K562 (cell line): ENCODE results near the gene RERE. TPM values are rescaled to one million over a fixed set of nuclear protein-coding genes. Genes with fewer than 3 reads are reported as not detected.

ENCODE experiments used
- ATAC-seq: fragments of 200-7000 bp; cut with Tn5 transposase; 3 replicates; pipeline ENCODE4 v1.9.1; 2020; ENCODE audit warnings: moderate library complexity
- BruUV-seq: library from RNA; stranded (reverse); fragments of 400-500 nt; replicated peaks from 2 replicates; lab custom pipeline; 2021; lab: Mats Ljungman, UMichigan
- CTCF ChIA-PET: fragments of 300-600 bp; formaldehyde crosslinking; extraction: SDS; loops from one replicate; lab custom pipeline; 2021; ENCODE audit warnings: low intra/inter-chr PET ratio; lab: Yijun Ruan, JAX
- POLR2A ChIA-PET: fragments of 300-600, 350-650 bp; sonication (Branson Sonifier 250); formaldehyde crosslinking; extraction: SDS; loops from one replicate; lab custom pipeline; 2021; ENCODE audit warnings: antibody characterized with exemption, inconsistent platforms; lab: Yijun Ruan, JAX
- DNase-seq, 4 experiments: peaks; one replicate each; pipeline versions ENCODE4 v3.0.0 to v3.0.0-alpha.2; 2011 to 2018; ENCODE audit warnings: low spot score in 3 of 4, mixed read lengths in 3 of 4; ENCODE audit errors: extremely low read depth in 1 of 4
- FAIRE-seq: peaks from 2 replicates; lab custom pipeline; 2011; peaks lifted over from hg19 to GRCh38; lab: Jason Lieb, UNC
- H2AFZ ChIP-seq: 2 replicates; pipeline ENCODE4 v1.6.0; 2011; ENCODE audit warnings: low read depth, low read length, control low read depth, inconsistent platforms
- H3K27ac ChIP-seq: fragments of 200-600 bp; 3 replicates; pipeline ENCODE4 v1.8.0; 2011; ENCODE audit warnings: low read depth, mild to moderate bottlenecking, control low read depth, inconsistent platforms, low read length, moderate library complexity, mixed read lengths; ENCODE audit errors: extremely low read depth
- H3K27me3 ChIP-seq, 2 experiments: fragments of 300-600 bp in 1 of 2; 2 replicates in 1 of 2; 3 replicates in 1 of 2; pipeline versions ENCODE4 v1.6.0 to v1.8.0; 2011; ENCODE audit warnings: inconsistent platforms in 2 of 2, low read length in 2 of 2, mild to moderate bottlenecking in 1 of 2, mixed read lengths in 1 of 2, moderate library complexity in 1 of 2; ENCODE audit not compliant: control insufficient read depth in 2 of 2, insufficient read depth in 2 of 2
- H3K36me3 ChIP-seq: fragments of 300-600 bp; 3 replicates; pipeline ENCODE4 v1.8.0; 2011; ENCODE audit warnings: mild to moderate bottlenecking, low read length, inconsistent platforms; ENCODE audit not compliant: control insufficient read depth, insufficient read depth
- H3K4me1 ChIP-seq, 2 experiments: fragments of 200-600 bp in 1 of 2; replicated peaks in 1 of 2; 2 replicates in 1 of 2; 3 replicates in 1 of 2; pipeline versions ENCODE4 v1.5.1 to v1.8.0; 2011; ENCODE audit warnings: inconsistent platforms in 2 of 2, low read length in 2 of 2, mild to moderate bottlenecking in 1 of 2, mixed read lengths in 1 of 2, moderate library complexity in 1 of 2; ENCODE audit not compliant: control insufficient read depth in 2 of 2, insufficient read depth in 2 of 2
- H3K4me2 ChIP-seq: 2 replicates; pipeline ENCODE4 v1.6.1; 2011; ENCODE audit warnings: low read length, control low read depth, inconsistent platforms, mixed read lengths; ENCODE audit not compliant: insufficient read depth
- H3K4me3 ChIP-seq: fragments of 200-600 bp; sonication (generic), shearing (Covaris generic); 2 replicates; pipeline ENCODE4 v1.5.1; 2016; ENCODE audit warnings: control low read depth, inconsistent platforms
- H3K79me2 ChIP-seq: fragments of 200-600 bp; 3 replicates; pipeline ENCODE4 v1.8.0; 2011; ENCODE audit warnings: low read length, inconsistent platforms; ENCODE audit not compliant: control insufficient read depth, insufficient read depth
- H3K9ac ChIP-seq, 2 experiments: 2 replicates each; pipeline versions ENCODE4 v1.6.0 to v1.6.1; 2011; ENCODE audit warnings: low read depth in 2 of 2, low read length in 2 of 2, control low read depth in 1 of 2, inconsistent platforms in 1 of 2, mild to moderate bottlenecking in 1 of 2, mixed read lengths in 1 of 2; ENCODE audit not compliant: insufficient read depth in 1 of 2
- H3K9me1 ChIP-seq: one replicate; pipeline ENCODE4 v1.6.0; 2011; ENCODE audit warnings: inconsistent platforms, mild to moderate bottlenecking, low read length, moderate library complexity; ENCODE audit not compliant: control insufficient read depth, insufficient read depth
- H3K9me3 ChIP-seq: replicated peaks from 2 replicates; pipeline ENCODE4 v1.5.1; 2011; ENCODE audit warnings: low read depth, low read length, inconsistent platforms; ENCODE audit not compliant: control insufficient read depth, insufficient read depth
- H4K20me1 ChIP-seq: replicated peaks from 2 replicates; pipeline ENCODE4 v1.6.1; 2011; ENCODE audit warnings: low read length, inconsistent platforms, mixed read lengths; ENCODE audit not compliant: control insufficient read depth, insufficient read depth
- BRCA1 ChIP-seq, 2 experiments: fragments of 450-650 bp in 1 of 2; sonication (generic) in 1 of 2; formaldehyde crosslinking in 1 of 2; IDR thresholded peaks; 2 replicates each; pipeline versions ENCODE4 v1.5.0 to v1.6.1; 2017 to 2020; ENCODE audit warnings: mild to moderate bottlenecking in 1 of 2, missing genetic modification reagents in 1 of 2
- CHAMP1 ChIP-seq: fragments of 450-650 bp; IDR thresholded peaks from 2 replicates; pipeline ENCODE4 v1.6.1; 2016; ENCODE audit warnings: mild to moderate bottlenecking
- FOSL1 ChIP-seq: fragments of 200-800 bp; sonication (Bioruptor generic); conservative IDR thresholded peaks from 2 replicates; pipeline ENCODE4 v1.6.1; 2016; ENCODE audit warnings: missing genetic modification characterization, missing compliant biosample characterization
- KAT8 ChIP-seq: fragments of 450-650 bp; IDR thresholded peaks from 2 replicates; pipeline ENCODE4 v1.6.1; 2016; ENCODE audit warnings: low read depth, mild to moderate bottlenecking
- LARP7 ChIP-seq: fragments of 450-650 bp; IDR thresholded peaks from 2 replicates; pipeline ENCODE4 v1.6.1; 2016
- MEF2A ChIP-seq: IDR thresholded peaks from 2 replicates; pipeline ENCODE4 v1.6.1; 2011; ENCODE audit warnings: low read depth, mild to moderate bottlenecking, low read length, moderate library complexity; ENCODE audit not compliant: control insufficient read depth
- RHOXF2B ChIP-seq: fragments of 250-450 bp; sonication (Bioruptor Pico); conservative IDR thresholded peaks from 2 replicates; pipeline ENCODE4 v1.5.1; 2021
- TCFL5 ChIP-seq: fragments of 250-450 bp; sonication (Bioruptor Pico); conservative IDR thresholded peaks from 2 replicates; pipeline ENCODE4 v1.6.1; 2021; ENCODE audit warnings: mild to moderate bottlenecking, moderate library complexity, matching md5 sums
- ZNF644 ChIP-seq: fragments of 200-800 bp; sonication (Bioruptor generic); IDR thresholded peaks from 2 replicates; pipeline ENCODE4 v1.6.1; 2016; ENCODE audit warnings: low read depth, missing genetic modification characterization, missing compliant biosample characterization
- WGBS: fragments of 100-300 bp; shearing (Covaris generic); methylation state at CpG from one replicate; pipeline ENCODE4 v1.1.6; 2016; ENCODE audit warnings: low coverage, mixed read lengths; ENCODE audit not compliant: insufficient coverage; ENCODE audit errors: missing lambda C conversion rate; 5-methylcytosine and 5-hydroxymethylcytosine counted together
- in situ Hi-C: fragments of 300-500 bp; cut with MboI; formaldehyde crosslinking; loops from 4 replicates; pipeline ENCODE4 v1.15.0; 2018; ENCODE audit warnings: inconsistent platforms, mixed read lengths
- intact Hi-C: fragments of 100-400 bp; cut with micrococcal nuclease; formaldehyde crosslinking; loops from 2 replicates; pipeline ENCODE4 v1.14.2; 2022
- polyA plus RNA-seq, 8 experiments: library from polyadenylated mRNA; depleted of rRNA in 4 of 8; stranded (reverse) in 5 of 8; unstranded in 3 of 8; fragments of >200 nt; fragmentation: Nextera tagmentation in 2 of 8; fragmentation: Illumina TruSeq in 1 of 8; extraction: Ambion mirVana in 2 of 8; extraction: Trizol in 1 of 8; gene quantifications; 2 replicates each; pipeline versions ENCODE4 v1.2.1 to v1.2.3, GENCODE V29; 2011 to 2014; ENCODE audit warnings: inconsistent platforms in 1 of 8, missing spikeins in 1 of 8
- total RNA-seq, 7 experiments: library from RNA; depleted of rRNA in 6 of 7; stranded (reverse); fragments of >200 nt in 6 of 7; fragmentation: Illumina TruSeq in 2 of 7; extraction: Trizol in 2 of 7; gene quantifications; 2 replicates each; pipeline versions ENCODE4 v1.2.1 to v1.2.3, GENCODE V29; 2011 to 2021; ENCODE audit warnings: low replicate concordance in 1 of 7

The RERE gene
- total and polyA plus RNA-seq, 9 of the 15 experiments (the other 6 are each of a cell fraction or from before 2014, with no cell fraction given), result 3.0 to 51.5 (median 13.4) TPM

GRCh38 chr1:8580566-8580965 is 236.9 kb downstream of the RERE start:
- TF ChIP-seq KAT8 (no peak), RHOXF2B (no peak), ZNF644 (tag) (no peak), FOSL1 (no peak), TCFL5 (no peak), BRCA1 (IDR thresholded peaks at IDR 0.05) (no peak), BRCA1 (CRISPR knock-in tag; IDR thresholded peaks at IDR 0.05) (no peak), MEF2A (no peak), LARP7 (no peak), CHAMP1 (no peak)
- BruUV-seq, result TSS peak; percentile 19
- no peak overlapping the region for H3K9ac ChIP-seq
- H4K20me1 ChIP-seq, result no peaks in the 10 kb centered on the region
- FAIRE-seq (no peak), DNase-seq (no peak), ATAC-seq (no peak)
- H3K27me3 ChIP-seq, result no peaks in the 10 kb centered on the region
- peaks cover 3% of the 10 kb centered on the region for H3K9me1 ChIP-seq
- 53% methylated on average over 4 of the region's 4 CpGs for WGBS
- CTCF ChIA-PET, result no interaction called here
- no peaks in the 10 kb centered on the region; a peak in 1 of 5 replicates for H3K4me1 ChIP-seq
- H3K27ac ChIP-seq, result no peak overlapping the region
- no peak overlapping the region for H3K4me3 ChIP-seq
- POLR2A ChIA-PET, result interaction anchor here (0.6 kb wide), 2 partner anchors 31 to 83 kb away, joined by 3 read pairs; no protein-coding TSS in a partner anchor
- H3K9me3 ChIP-seq, result no peaks in the 10 kb centered on the region
- intact Hi-C loops, result no loop called here
- H2AFZ ChIP-seq, result no peak overlapping the region
- in situ Hi-C loops, result no loop called here
- no peak overlapping the region for H3K4me2 ChIP-seq
- H3K79me2 ChIP-seq, result peaks cover 13% of the 10 kb centered on the region; the same call in 1 of the 3 replicates
- no peaks in the 10 kb centered on the region; the same call in 2 of the 3 replicates for H3K36me3 ChIP-seq
